SU-DHL-6 (cell line): ENCODE results near the gene ALDH16A1.

Source experiments
- H2AFZ ChIP-seq: fragments of 200-600 bp; sonication (generic); 2 replicates; pipeline ENCODE4 v1.6.1; 2014; ENCODE audit warnings: low read depth, mild to moderate bottlenecking, moderate library complexity, mixed read lengths, antibody characterized with exemption, low read length; ENCODE audit not compliant: severe bottlenecking
- H3F3A ChIP-seq: fragments of 200-600 bp; shearing (Covaris generic); 2 replicates; pipeline ENCODE4 v1.6.0; 2016; ENCODE audit warnings: antibody characterized with exemption, mild to moderate bottlenecking; ENCODE audit not compliant: insufficient read depth
- H3K27ac ChIP-seq: fragments of 200-600 bp; sonication (generic); 2 replicates; pipeline ENCODE4 v1.5.1; 2016; ENCODE audit warnings: low read depth, mild to moderate bottlenecking, low read length, moderate library complexity, mixed read lengths
- H3K27me3 ChIP-seq: fragments of 200-600 bp; sonication (generic), shearing (Covaris generic); 2 replicates; pipeline ENCODE4 v1.6.0; 2014; ENCODE audit warnings: mild to moderate bottlenecking, low read length
- H3K36me3 ChIP-seq: fragments of 200-600 bp; sonication (generic); 2 replicates; pipeline ENCODE4 v1.6.1; 2014; ENCODE audit warnings: mild to moderate bottlenecking, low read length, mixed read lengths
- H3K4me2 ChIP-seq: fragments of 300-600, 200-600 bp; shearing (Covaris generic), sonication (generic); 2 replicates; pipeline ENCODE4 v1.6.0; 2014; ENCODE audit warnings: low read length, low read depth, mild to moderate bottlenecking; ENCODE audit not compliant: poor library complexity, severe bottlenecking
- H3K4me3 ChIP-seq: fragments of 200-600 bp; sonication (generic); 2 replicates; pipeline ENCODE4 v1.5.1; 2014; ENCODE audit warnings: antibody characterized with exemption, low read length, mild to moderate bottlenecking, mixed read lengths; ENCODE audit not compliant: insufficient read depth, poor library complexity, severe bottlenecking
- H3K79me2 ChIP-seq: fragments of 200-600 bp; sonication (generic); 2 replicates; pipeline ENCODE4 v1.6.1; 2014; ENCODE audit warnings: mild to moderate bottlenecking, low read length, moderate library complexity; ENCODE audit not compliant: insufficient read depth
- H3K9ac ChIP-seq: fragments of 200-600 bp; sonication (generic); 2 replicates; pipeline ENCODE4 v1.7.0; 2014; ENCODE audit warnings: mild to moderate bottlenecking, low read length
- H3K9me2 ChIP-seq: fragments of 200-600 bp; sonication (generic); replicated peaks from 2 replicates; pipeline ENCODE4 v1.6.1; 2014; ENCODE audit warnings: low read length; ENCODE audit not compliant: insufficient read depth
- H3K9me3 ChIP-seq: fragments of 200-600 bp; sonication (generic); 2 replicates; pipeline ENCODE4 v1.6.1; 2014; ENCODE audit warnings: low read length, mixed read lengths; ENCODE audit not compliant: insufficient read depth
- H4K20me1 ChIP-seq: fragments of 200-600 bp; sonication (generic); 2 replicates; pipeline ENCODE4 v1.6.1; 2014; ENCODE audit warnings: low read depth, mild to moderate bottlenecking, antibody characterized with exemption, low read length, moderate library complexity, mixed read lengths
- CTCF ChIP-seq: fragments of 200-600 bp; sonication (generic); IDR thresholded peaks from one replicate; pipeline ENCODE4 v1.5.1; 2017; ENCODE audit warnings: antibody characterized with exemption, mild to moderate bottlenecking, low read length, moderate library complexity; ENCODE audit not compliant: insufficient read depth, poor library complexity, severe bottlenecking
- EZH2phosphoT487 ChIP-seq: fragments of 200-600 bp; sonication (generic), shearing (Covaris generic); conservative IDR thresholded peaks from 2 replicates; pipeline ENCODE4 v1.6.1; 2018; ENCODE audit warnings: mild to moderate bottlenecking, antibody characterized with exemption, low read length, moderate library complexity, mixed read lengths

The ALDH16A1 gene

GRCh38 chr19:49490287-49491029 is 37.4 kb downstream of the ALDH16A1 start:
- H3F3A ChIP-seq: peaks cover 73% of the 10 kb centered on the region
- H3K36me3 ChIP-seq: peaks cover 35% of the 10 kb centered on the region
- no peaks in the 10 kb centered on the region; the same call in 1 of the 2 replicates for H4K20me1 ChIP-seq

GRCh38 chr19:49491030-49491803 is 38.2 kb downstream of the ALDH16A1 start:
- no peaks in the 10 kb centered on the region for H3K9me3 ChIP-seq
- peaks cover 33% of the 10 kb centered on the region for H3K79me2 ChIP-seq
- H3K4me3 ChIP-seq: no peak overlapping the region
- no peak overlapping the region for H2AFZ ChIP-seq
- H3K36me3 ChIP-seq: peaks cover 35% of the 10 kb centered on the region
- H3F3A ChIP-seq: peaks cover 73% of the 10 kb centered on the region
- H4K20me1 ChIP-seq: no peaks in the 10 kb centered on the region; the same call in 1 of the 2 replicates
- H3K9ac ChIP-seq: no peak overlapping the region
- no peaks in the 10 kb centered on the region for H3K27me3 ChIP-seq
- TF ChIP-seq CTCF: no peak
- no peak for TF ChIP-seq EZH2phosphoT487
- H3K9me2 ChIP-seq: no peaks in the 10 kb centered on the region
- no peak overlapping the region for H3K4me2 ChIP-seq
- no peak overlapping the region for H3K27ac ChIP-seq

More at GRCh38 chr19:49490287-49491029, 37.4 kb downstream of the ALDH16A1 start:
- Histone ChIP-seq H3K79me2 (peaks cover 33% of the 10 kb centered on the region), H3K4me3 (peak overlapping the region; percentile 98), H3K4me2 (peak overlapping the region; percentile 84), H3K27ac (peak overlapping the region; percentile 91), H3K27me3 (no peaks in the 10 kb centered on the region), H2AFZ (no peak overlapping the region), H3K9ac (peak overlapping the region; percentile 100), H3K9me3 (no peaks in the 10 kb centered on the region), H3K9me2 (no peaks in the 10 kb centered on the region)
- TF ChIP-seq EZH2phosphoT487 (no peak), CTCF (no peak)

GRCh38 chr19:49491804-49492572 is 39.0 kb downstream of the ALDH16A1 start:
- H3K27me3 ChIP-seq: no peaks in the 10 kb centered on the region
- peak overlapping the region; percentile 24 for H3K27ac ChIP-seq
- TF ChIP-seq EZH2phosphoT487 (no peak), CTCF (no peak)
- H3F3A ChIP-seq: peaks cover 80% of the 10 kb centered on the region
- no peaks in the 10 kb centered on the region for H3K9me2 ChIP-seq
- peaks cover 40% of the 10 kb centered on the region for H3K79me2 ChIP-seq
- no peaks in the 10 kb centered on the region for H3K9me3 ChIP-seq
- no peak overlapping the region for H3K9ac ChIP-seq
- no peaks in the 10 kb centered on the region; the same call in 1 of the 2 replicates for H4K20me1 ChIP-seq
- H3K36me3 ChIP-seq: peaks cover 39% of the 10 kb centered on the region
- no peak overlapping the region for H3K4me2 ChIP-seq
- no peak overlapping the region for H3K4me3 ChIP-seq
- no peak overlapping the region for H2AFZ ChIP-seq
